GM12878 (cell line): ENCODE data around the gene EGR4. TPM values are rescaled to one million over a fixed set of nuclear protein-coding genes. Genes with fewer than 3 reads are reported as not detected.
A peak's percentile ranks its signal among the peaks of the same experiment; 100 is the strongest.

ENCODE experiments used
- ATAC-seq: fragments of 200-7000 bp; cut with Tn5 transposase; 3 replicates; pipeline ENCODE4 v1.9.1; 2020; ENCODE audit warnings: mild to moderate bottlenecking, moderate library complexity
- BruUV-seq: library from RNA; stranded (reverse); fragments of 400-500 nt; replicated peaks from 2 replicates; lab custom pipeline; 2021; lab: Mats Ljungman, UMichigan
- CTCF ChIA-PET: fragments of 300-600 bp; sonication (Branson Sonifier 250); formaldehyde crosslinking; extraction: SDS; loops from one replicate; lab custom pipeline; 2021; ENCODE audit warnings: inconsistent platforms; lab: Yijun Ruan, JAX
- POLR2A ChIA-PET: fragments of 350-600 bp; formaldehyde crosslinking; extraction: SDS; loops from one replicate; lab custom pipeline; 2021; ENCODE audit warnings: inconsistent platforms; lab: Charles Lee
- RAD21 ChIA-PET: fragments of 300-600 bp; sonication (Branson Sonifier 250); formaldehyde crosslinking; loops from one replicate; lab custom pipeline; 2023; ENCODE audit warnings: antibody characterized with exemption; ENCODE audit not compliant: unreplicated experiment; lab: Charles Lee
- SMC1A ChIA-PET: fragments of 300-600 bp; sonication (Branson Sonifier 250); formaldehyde crosslinking; loops from one replicate; lab custom pipeline; 2023; ENCODE audit not compliant: unreplicated experiment, uncharacterized antibody; lab: Charles Lee
- DNase-seq: peaks from one replicate; pipeline ENCODE4 v3.0.0-alpha.2; 2011; ENCODE audit warnings: low read depth, low spot score
- FAIRE-seq: peaks from 3 replicates; lab custom pipeline; 2011; peaks lifted over from hg19 to GRCh38; lab: Jason Lieb, UNC
- H2AFZ ChIP-seq: 2 replicates; pipeline ENCODE4 v1.6.0; 2011; ENCODE audit warnings: low read depth, low read length, control low read depth; ENCODE audit not compliant: control insufficient read depth
- H3K27ac ChIP-seq: 2 replicates; pipeline ENCODE4 v1.5.1; 2011; ENCODE audit warnings: control low read depth; ENCODE audit not compliant: control insufficient read depth, insufficient read depth
- H3K27me3 ChIP-seq, 2 experiments: replicated peaks in 1 of 2; 2 replicates each; pipeline versions ENCODE4 v1.6.0 to v1.6.1; 2011; ENCODE audit warnings: low read length in 1 of 2; ENCODE audit not compliant: control insufficient read depth in 2 of 2, insufficient read depth in 2 of 2
- H3K36me3 ChIP-seq, 2 experiments: 2 replicates each; pipeline ENCODE4 v1.5.1; 2011; ENCODE audit warnings: low read length in 1 of 2; ENCODE audit not compliant: control insufficient read depth in 2 of 2, insufficient read depth in 2 of 2
- H3K4me1 ChIP-seq: 2 replicates; pipeline ENCODE4 v1.6.1; 2011; ENCODE audit warnings: mild to moderate bottlenecking, low read length, moderate library complexity, mixed read lengths; ENCODE audit not compliant: control insufficient read depth, insufficient read depth
- H3K4me2 ChIP-seq: 2 replicates; pipeline ENCODE4 v1.6.0; 2011; ENCODE audit warnings: control low read depth; ENCODE audit not compliant: control insufficient read depth, insufficient read depth
- H3K4me3 ChIP-seq: fragments of 200-600 bp; sonication (generic); 2 replicates; pipeline ENCODE4 v1.5.1; 2016
- H3K79me2 ChIP-seq: 2 replicates; pipeline ENCODE4 v1.6.0; 2011; ENCODE audit warnings: low read length; ENCODE audit not compliant: control insufficient read depth, insufficient read depth
- H3K9ac ChIP-seq: 2 replicates; pipeline ENCODE4 v1.8.0; 2011; ENCODE audit warnings: low read length, control low read depth, mixed read lengths; ENCODE audit not compliant: control insufficient read depth, insufficient read depth
- H3K9me3 ChIP-seq: replicated peaks from 3 replicates; pipeline ENCODE4 v1.5.1; 2011; ENCODE audit warnings: mild to moderate bottlenecking, low read length; ENCODE audit not compliant: control insufficient read depth, insufficient read depth
- H4K20me1 ChIP-seq: 2 replicates; pipeline ENCODE4 v1.6.0; 2011; ENCODE audit not compliant: control insufficient read depth, insufficient read depth
- FOXK2 ChIP-seq: fragments of 450-650 bp; IDR thresholded peaks from 2 replicates; pipeline ENCODE4 v1.6.1; 2017; ENCODE audit warnings: mild to moderate bottlenecking, moderate library complexity
- HDAC6 ChIP-seq: fragments of 200-600 bp; sonication (generic); IDR thresholded peaks from one replicate; pipeline ENCODE4 v1.8.0; 2017; ENCODE audit warnings: antibody characterized with exemption; ENCODE audit not compliant: unreplicated experiment
- NR2F1 ChIP-seq: fragments of 450-650 bp; conservative IDR thresholded peaks from 2 replicates; pipeline ENCODE4 v1.6.1; 2017; ENCODE audit warnings: mild to moderate bottlenecking
- PML ChIP-seq: IDR thresholded peaks from 2 replicates; pipeline ENCODE4 v1.6.1; 2012; ENCODE audit warnings: low read length, inconsistent platforms
- POLR2A ChIP-seq: IDR thresholded peaks from 2 replicates; pipeline ENCODE4 v1.6.1; 2011; ENCODE audit warnings: low read depth, mild to moderate bottlenecking, low read length
- POLR2AphosphoS5 ChIP-seq: IDR thresholded peaks from 2 replicates; pipeline ENCODE4 v1.6.1; 2011; ENCODE audit warnings: mild to moderate bottlenecking, low read length, inconsistent platforms
- ZNF622 ChIP-seq: fragments of 450-650 bp; IDR thresholded peaks from 2 replicates; pipeline ENCODE4 v1.6.1; 2017; ENCODE audit warnings: mild to moderate bottlenecking, inconsistent platforms
- WGBS: methylation state at CpG from one replicate; pipeline ENCODE4 v1.1.6; 2016; ENCODE audit warnings: low lambda C conversion rate; ENCODE audit not compliant: insufficient replicate concordance, insufficient coverage; ENCODE audit errors: missing lambda C conversion rate; 5-methylcytosine and 5-hydroxymethylcytosine counted together
- in situ Hi-C: fragments of 300-500 bp; cut with MboI; formaldehyde crosslinking; loops from 9 replicates; pipeline ENCODE4 v1.14.3; 2018; ENCODE audit warnings: mixed read lengths
- intact Hi-C: fragments of 100-400 bp; cut with micrococcal nuclease; formaldehyde crosslinking; loops from one replicate; pipeline ENCODE4 v1.14.2; 2022; ENCODE audit not compliant: unreplicated experiment
- polyA plus RNA-seq, 11 experiments: library from polyadenylated mRNA; depleted of rRNA in 4 of 11; unstranded in 6 of 11; stranded (reverse) in 5 of 11; fragments of >200 nt; fragmentation: Nextera tagmentation in 4 of 11; fragmentation: Illumina TruSeq in 1 of 11; extraction: Ambion mirVana in 4 of 11; extraction: Trizol in 1 of 11; gene quantifications; 1 replicate in 1 of 11; 2 replicates in 10 of 11; pipeline versions ENCODE4 v1.2.1 to v1.2.3, GENCODE V29; 2011 to 2016; ENCODE audit warnings: inconsistent platforms in 2 of 11, missing spikeins in 2 of 11, low read depth in 1 of 11
- total RNA-seq, 4 experiments: library from RNA; depleted of rRNA in 3 of 4; stranded (reverse); fragments of >200 nt in 3 of 4; fragmentation: Illumina TruSeq in 1 of 4; extraction: Trizol in 1 of 4; gene quantifications; 2 replicates each; pipeline versions ENCODE4 v1.2.1 to v1.2.3, GENCODE V29; 2013 to 2021
- TF ChIP-seq, protein P1 (sequence below): IDR thresholded peaks from 2 replicates; pipeline ENCODE4 v1.6.1; 2012; ENCODE audit warnings: low read length, inconsistent platforms
- TF ChIP-seq, protein P2 (sequence below), 3 experiments: IDR thresholded peaks in 2 of 3; conservative IDR thresholded peaks in 1 of 3; 2 replicates each; pipeline ENCODE4 v1.5.1; 2011; ENCODE audit warnings: low read depth in 3 of 3, low read length in 3 of 3, mild to moderate bottlenecking in 3 of 3, control low read depth in 2 of 3, moderate library complexity in 2 of 3, inconsistent platforms in 1 of 3, mixed read lengths in 1 of 3; ENCODE audit not compliant: control insufficient read depth in 2 of 3, insufficient read depth in 1 of 3; ENCODE audit errors: extremely low read depth in 1 of 3

EGR4 gene
- total and polyA plus RNA-seq, 10 of the 15 experiments (the other 5 are each of a cell fraction or from before 2014, with no cell fraction given) = 0.07 TPM; not detected in 9

DNA sequence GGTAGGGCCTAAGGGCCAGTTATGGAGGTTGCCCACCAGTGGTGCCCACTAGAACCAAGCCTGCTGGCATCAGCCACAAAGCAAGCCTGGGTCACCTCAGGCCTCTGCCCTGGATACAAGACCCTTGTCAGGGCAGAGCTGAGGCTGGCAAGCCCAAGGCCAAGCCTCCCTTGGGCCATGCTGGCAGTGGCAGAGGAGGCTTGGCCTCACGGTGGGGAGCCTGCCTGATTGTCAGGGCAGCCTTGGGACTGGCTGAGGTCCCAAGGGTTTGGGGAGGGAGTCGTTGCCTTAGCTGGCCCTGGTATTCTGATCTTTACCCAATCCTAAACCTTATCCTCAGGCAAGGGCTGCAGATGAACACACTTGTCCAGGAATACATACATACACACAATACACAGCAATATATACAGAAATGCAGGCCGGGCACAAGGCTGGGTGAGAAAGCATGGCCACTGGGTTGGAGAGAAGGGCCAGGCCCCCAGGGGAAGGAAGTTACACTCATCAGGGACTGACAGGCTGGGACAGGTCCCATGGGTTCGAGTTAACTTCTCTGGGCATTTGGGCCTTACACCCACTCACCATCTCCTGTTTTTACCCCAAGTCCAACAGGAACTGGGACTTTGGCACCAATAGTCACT, 38.2 kb downstream of the EGR4 start:
- Histone ChIP-seq H3K9me3 (no peaks in the 10 kb centered on the region), H3K4me2 (no peak overlapping the region)

More for the DNA sequence above, 38.2 kb downstream of the EGR4 start:
- FAIRE-seq (no peak), DNase-seq (no peak), ATAC-seq (peak; percentile 9; the same call in 2 of the 3 replicates)
- Histone ChIP-seq H3K9ac (no peak overlapping the region), H4K20me1 (no peaks in the 10 kb centered on the region), H3K27me3 (no peaks in the 10 kb centered on the region), H3K79me2 (no peaks in the 10 kb centered on the region), H2AFZ (no peak overlapping the region), H3K4me1 (no peaks in the 10 kb centered on the region), H3K4me3 (no peak overlapping the region), H3K27ac (no peak overlapping the region), H3K36me3 (peaks cover 29 to 38% of the 10 kb centered on the region in 2 experiments)
- no TSS peak for BruUV-seq
- in situ Hi-C loops (no loop called here), intact Hi-C loops (no loop called here)
- SMC1A ChIA-PET = no interaction called here
- RAD21 ChIA-PET = no interaction called here
- WGBS = 27% methylated on average over 4 of the region's 4 CpGs
- POLR2A ChIA-PET = no interaction called here
- CTCF ChIA-PET = no interaction called here
- TF ChIP-seq POLR2AphosphoS5 (peak; percentile 39; the same call in 1 of the 2 replicates), PML (0 out of 2 replicates have a peak, but pooled peaks have one; percentile 13), POLR2A (0 out of 2 replicates have a peak, but pooled peaks have one; percentile 71), NR2F1 (no peak), FOXK2 (no peak), ZNF622 (no peak), HDAC6 (no peak)
- TF ChIP-seq, protein P1, sequence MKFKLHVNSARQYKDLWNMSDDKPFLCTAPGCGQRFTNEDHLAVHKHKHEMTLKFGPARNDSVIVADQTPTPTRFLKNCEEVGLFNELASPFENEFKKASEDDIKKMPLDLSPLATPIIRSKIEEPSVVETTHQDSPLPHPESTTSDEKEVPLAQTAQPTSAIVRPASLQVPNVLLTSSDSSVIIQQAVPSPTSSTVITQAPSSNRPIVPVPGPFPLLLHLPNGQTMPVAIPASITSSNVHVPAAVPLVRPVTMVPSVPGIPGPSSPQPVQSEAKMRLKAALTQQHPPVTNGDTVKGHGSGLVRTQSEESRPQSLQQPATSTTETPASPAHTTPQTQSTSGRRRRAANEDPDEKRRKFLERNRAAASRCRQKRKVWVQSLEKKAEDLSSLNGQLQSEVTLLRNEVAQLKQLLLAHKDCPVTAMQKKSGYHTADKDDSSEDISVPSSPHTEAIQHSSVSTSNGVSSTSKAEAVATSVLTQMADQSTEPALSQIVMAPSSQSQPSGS = 0 out of 2 replicates have a peak, but pooled peaks have one; percentile 8
- TF ChIP-seq, protein P2, sequence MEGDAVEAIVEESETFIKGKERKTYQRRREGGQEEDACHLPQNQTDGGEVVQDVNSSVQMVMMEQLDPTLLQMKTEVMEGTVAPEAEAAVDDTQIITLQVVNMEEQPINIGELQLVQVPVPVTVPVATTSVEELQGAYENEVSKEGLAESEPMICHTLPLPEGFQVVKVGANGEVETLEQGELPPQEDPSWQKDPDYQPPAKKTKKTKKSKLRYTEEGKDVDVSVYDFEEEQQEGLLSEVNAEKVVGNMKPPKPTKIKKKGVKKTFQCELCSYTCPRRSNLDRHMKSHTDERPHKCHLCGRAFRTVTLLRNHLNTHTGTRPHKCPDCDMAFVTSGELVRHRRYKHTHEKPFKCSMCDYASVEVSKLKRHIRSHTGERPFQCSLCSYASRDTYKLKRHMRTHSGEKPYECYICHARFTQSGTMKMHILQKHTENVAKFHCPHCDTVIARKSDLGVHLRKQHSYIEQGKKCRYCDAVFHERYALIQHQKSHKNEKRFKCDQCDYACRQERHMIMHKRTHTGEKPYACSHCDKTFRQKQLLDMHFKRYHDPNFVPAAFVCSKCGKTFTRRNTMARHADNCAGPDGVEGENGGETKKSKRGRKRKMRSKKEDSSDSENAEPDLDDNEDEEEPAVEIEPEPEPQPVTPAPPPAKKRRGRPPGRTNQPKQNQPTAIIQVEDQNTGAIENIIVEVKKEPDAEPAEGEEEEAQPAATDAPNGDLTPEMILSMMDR (IDR thresholded peaks at IDR 0.05 in 2 of 3, conservative IDR thresholded peaks at IDR 0.05 in 1 of 3; ENCODE audit: control insufficient read depth in 2 of 3, extremely low read depth in 1 of 3, insufficient read depth in 1 of 3, low read depth in 3 of 3, low read length in 3 of 3) = no peak
